Caki2 (cell line): ENCODE measurements around the gene HTT-AS. TPM values are rescaled to one million over a fixed set of nuclear protein-coding genes. Genes with fewer than 3 reads are reported as not detected.

Experiments used
- DNase-seq: peaks from one replicate; pipeline ENCODE4 v3.0.0-alpha.2; 2015; ENCODE audit warnings: low read depth
- in situ Hi-C: cut with HindIII; loops from 2 replicates; pipeline ENCODE4 v1.10.0; 2016; ENCODE audit warnings: low sequenced_read_pairs, low pct_unique_long_range_greater_than_20kb, mixed read lengths
- total RNA-seq: library from RNA; depleted of rRNA; stranded (reverse); fragments of >200 nt; shearing (Covaris generic); gene quantifications from 2 replicates; pipeline ENCODE4 v1.2.3, GENCODE V29; 2014; ENCODE audit warnings: low replicate concordance; rRNA removed

Gene HTT-AS
- total RNA-seq, 1 experiment from 2014 or later = not detected

DNA sequence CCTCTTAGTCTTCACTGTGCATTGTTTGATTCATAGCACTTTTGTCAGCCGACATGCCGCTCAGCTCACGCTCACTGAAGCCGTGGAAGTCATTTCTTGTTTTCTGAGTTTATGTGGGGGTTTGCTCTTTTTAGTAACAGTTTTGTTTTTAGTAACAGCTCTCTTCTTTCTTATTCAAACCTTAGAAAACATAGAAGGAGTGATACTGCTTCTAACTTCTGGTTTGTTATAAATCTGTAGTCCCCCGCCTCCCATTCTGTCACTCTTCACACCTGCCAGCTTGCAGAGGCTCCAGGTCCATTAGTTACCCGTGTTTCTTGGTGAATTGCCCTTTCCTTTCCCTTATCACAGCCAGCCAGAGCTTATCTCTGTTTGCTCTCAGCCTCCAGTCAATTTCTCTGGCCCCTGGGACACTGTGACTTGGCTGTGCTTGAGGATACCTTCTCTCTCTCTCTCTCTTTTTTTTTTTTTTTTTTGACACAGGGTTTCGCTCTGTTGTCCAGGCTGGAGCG is 60.4 kb downstream of the HTT-AS start:
- no peak for DNase-seq
- in situ Hi-C loops = no loop called here

Other genes with a start within 250 kb of the HTT-AS start
- 98.4 and 132 TPM in 2 replicates for gene ADD1, start 230.7 kb downstream of the HTT-AS start, total RNA-seq
- gene NOP14, start 111.1 kb downstream of the HTT-AS start, total RNA-seq = 21.7 and 26.6 TPM in 2 replicates
- gene GRK4, start 111.0 kb downstream of the HTT-AS start, total RNA-seq = 0.38 and 1.3 TPM in 2 replicates
- gene HTT, start 143 bp upstream of the HTT-AS start, total RNA-seq = 11.4 and 20.7 TPM in 2 replicates
- not detected in 2 replicates for gene MSANTD1, start 174.6 kb upstream of the HTT-AS start, total RNA-seq
- gene RGS12, start 218.5 kb upstream of the HTT-AS start, total RNA-seq = 13.1 and 27.0 TPM in 2 replicates